HEK293T (cell line): Measurements from ENCODE around the gene ACSF3.

ENCODE experiments used
- BHLHE40 ChIP-seq: fragments of 450-650 bp; IDR thresholded peaks from 2 replicates; pipeline ENCODE4 v1.6.1; 2016; ENCODE audit warnings: mild to moderate bottlenecking, moderate library complexity, borderline replicate concordance
- FOXK2 ChIP-seq: fragments of 450-650 bp; IDR thresholded peaks from 2 replicates; pipeline ENCODE4 v1.6.1; 2016; ENCODE audit warnings: mild to moderate bottlenecking
- FOXM1 ChIP-seq: fragments of 450-650 bp; IDR thresholded peaks from 2 replicates; pipeline ENCODE4 v1.6.1; 2017; ENCODE audit warnings: mild to moderate bottlenecking, borderline replicate concordance

DNA sequence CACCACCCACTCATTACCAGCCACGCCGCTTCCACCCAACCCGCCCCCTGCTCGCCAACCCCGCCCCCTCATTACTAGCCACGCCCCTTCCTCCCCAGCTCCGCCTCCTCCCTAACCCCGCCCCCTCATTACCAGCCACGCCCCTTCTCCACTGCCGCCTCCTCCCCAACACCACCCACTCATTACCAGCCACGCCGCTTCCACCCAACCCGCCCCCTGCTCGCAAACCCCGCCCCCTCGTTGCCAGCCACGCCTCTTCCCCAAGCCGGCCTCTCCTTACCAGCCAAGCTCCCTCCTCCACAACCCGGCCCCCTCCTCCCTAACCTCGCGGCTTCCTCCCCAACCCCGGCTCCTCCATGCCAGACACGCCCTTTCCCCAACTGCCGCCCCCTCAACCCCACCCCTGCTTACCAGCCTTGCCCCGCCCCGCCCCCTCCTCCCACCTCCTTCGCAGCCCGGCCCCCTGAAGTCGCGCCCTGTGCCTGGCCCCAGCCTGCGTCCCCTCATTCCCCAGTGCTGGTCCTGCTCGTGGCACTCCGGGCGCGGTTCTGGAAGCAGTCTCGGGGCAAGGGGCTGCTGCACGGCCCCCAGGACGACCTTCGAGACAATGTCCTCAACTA lies 99.4 kb downstream of the ACSF3 start:
- TF ChIP-seq BHLHE40 = no peak
- no peak for TF ChIP-seq FOXM1
- no peak for TF ChIP-seq FOXK2
